Measurements from ENCODE around the gene DPYSL5.

DNA sequence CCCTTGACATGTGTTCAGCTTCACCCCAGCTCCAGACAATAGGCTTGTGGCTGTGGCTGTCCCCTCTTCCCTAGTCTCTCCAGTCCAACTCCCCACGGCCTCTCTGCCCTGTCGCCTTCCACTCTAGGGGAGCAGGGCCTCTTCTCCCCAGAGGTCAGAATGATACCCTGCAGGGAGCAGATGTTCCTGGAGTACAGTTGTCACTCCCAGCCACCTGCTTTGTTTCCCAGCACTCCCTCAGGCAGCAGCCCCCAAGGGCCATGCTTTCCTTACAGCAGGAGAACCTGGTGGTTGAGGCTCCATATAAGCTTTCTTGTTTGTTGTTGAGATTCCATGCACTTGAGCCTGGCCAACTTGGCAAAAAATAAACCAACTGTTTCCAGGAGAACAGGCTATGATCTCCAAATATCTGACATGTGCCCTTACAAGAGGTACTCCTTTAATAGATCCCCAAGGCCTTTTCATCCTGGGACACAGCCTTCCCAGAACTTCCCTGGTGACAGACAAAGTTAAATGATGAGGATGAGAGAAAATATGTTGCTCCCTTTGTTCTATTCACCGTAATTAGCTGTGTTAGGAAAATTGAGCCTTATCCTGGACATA lies 45.1 kb downstream of the DPYSL5 start:
- TF ChIP-seq EZH2 (IDR thresholded peaks at IDR 0.05; ENCODE audit: low read length, missing control alignments): no peak
- TF ChIP-seq, protein P1, sequence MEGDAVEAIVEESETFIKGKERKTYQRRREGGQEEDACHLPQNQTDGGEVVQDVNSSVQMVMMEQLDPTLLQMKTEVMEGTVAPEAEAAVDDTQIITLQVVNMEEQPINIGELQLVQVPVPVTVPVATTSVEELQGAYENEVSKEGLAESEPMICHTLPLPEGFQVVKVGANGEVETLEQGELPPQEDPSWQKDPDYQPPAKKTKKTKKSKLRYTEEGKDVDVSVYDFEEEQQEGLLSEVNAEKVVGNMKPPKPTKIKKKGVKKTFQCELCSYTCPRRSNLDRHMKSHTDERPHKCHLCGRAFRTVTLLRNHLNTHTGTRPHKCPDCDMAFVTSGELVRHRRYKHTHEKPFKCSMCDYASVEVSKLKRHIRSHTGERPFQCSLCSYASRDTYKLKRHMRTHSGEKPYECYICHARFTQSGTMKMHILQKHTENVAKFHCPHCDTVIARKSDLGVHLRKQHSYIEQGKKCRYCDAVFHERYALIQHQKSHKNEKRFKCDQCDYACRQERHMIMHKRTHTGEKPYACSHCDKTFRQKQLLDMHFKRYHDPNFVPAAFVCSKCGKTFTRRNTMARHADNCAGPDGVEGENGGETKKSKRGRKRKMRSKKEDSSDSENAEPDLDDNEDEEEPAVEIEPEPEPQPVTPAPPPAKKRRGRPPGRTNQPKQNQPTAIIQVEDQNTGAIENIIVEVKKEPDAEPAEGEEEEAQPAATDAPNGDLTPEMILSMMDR (conservative IDR thresholded peaks at IDR 0.05 in 1 of 2, IDR thresholded peaks at IDR 0.05 in 1 of 2; ENCODE audit: low read depth in 1 of 2, low read length in 2 of 2): no peak
